ENCODE results near the gene DGKQ.
A peak's percentile ranks its signal among the peaks of the same experiment; 100 is the strongest.
"Not testable (repeated sequence)": the region's sequence is repeated elsewhere in the genome, so short reads cannot be mapped to it uniquely, and the experiment has no call there.

DGKQ gene

GRCh38 chr4:927566-927965, 45.8 kb downstream of the DGKQ start:
- not testable (repeated sequence) for H2BK120ac ChIP-seq (ENCODE audit: low read depth, low read length); H3K36me3 ChIP-seq (ENCODE audit: control insufficient read depth, insufficient read depth, low read length); H3K23ac ChIP-seq (ENCODE audit: low read length); H3K9ac ChIP-seq (ENCODE audit: low read length); H3K56ac ChIP-seq (ENCODE audit: low read length); H3K27me3 ChIP-seq (ENCODE audit: insufficient read depth, low read length, poor library complexity); H3K18ac ChIP-seq (ENCODE audit: low read length); H3K4me2 ChIP-seq (ENCODE audit: low read length); H2BK15ac ChIP-seq (replicated peaks; ENCODE audit: low read depth); H3K4me1 ChIP-seq (ENCODE audit: control insufficient read depth, low read depth, low read length); H4K5ac ChIP-seq (ENCODE audit: low read length); H3K27ac ChIP-seq (ENCODE audit: low read depth, low read length); H2AK5ac ChIP-seq (ENCODE audit: low read length); H2BK5ac ChIP-seq (ENCODE audit: low read length); H3K4me3 ChIP-seq (ENCODE audit: low read length); H4K8ac ChIP-seq (ENCODE audit: low read depth, low read length); H3K4ac ChIP-seq (ENCODE audit: low read depth, low read length); DNase-seq
- Histone ChIP-seq H3K79me2 (ENCODE audit: control insufficient read depth, insufficient read depth, low read length) (peaks cover 51% of the 10 kb centered on the region), H3K79me1 (ENCODE audit: low read length) (peaks cover 28% of the 10 kb centered on the region)
- WGBS (ENCODE audit: extremely low coverage, insufficient coverage, low lambda C conversion rate), result no CpG with 5 or more reads among the region's 21 CpGs

GRCh38 chr4:926538-926937, 46.8 kb downstream of the DGKQ start:
- H2BK5ac ChIP-seq (ENCODE audit: low read length), result no peak overlapping the region
- H3K56ac ChIP-seq (ENCODE audit: low read length), result no peak overlapping the region
- no peak overlapping the region for H3K4ac ChIP-seq (ENCODE audit: low read depth, low read length)
- H3K27ac ChIP-seq (ENCODE audit: low read depth, low read length), result no peak overlapping the region
- H4K8ac ChIP-seq (ENCODE audit: low read depth, low read length), result no peak overlapping the region
- no peak overlapping the region for H3K4me3 ChIP-seq (ENCODE audit: low read length)
- no CpG with 5 or more reads among the region's 17 CpGs for WGBS (ENCODE audit: extremely low coverage, insufficient coverage, low lambda C conversion rate)
- peaks cover 4% of the 10 kb centered on the region for H3K4me1 ChIP-seq (ENCODE audit: control insufficient read depth, low read depth, low read length)
- no peaks in the 10 kb centered on the region for H3K27me3 ChIP-seq (ENCODE audit: insufficient read depth, low read length, poor library complexity)
- no peak overlapping the region for H3K4me2 ChIP-seq (ENCODE audit: low read length)
- no peak overlapping the region for H2BK120ac ChIP-seq (ENCODE audit: low read depth, low read length)
- peaks cover 26% of the 10 kb centered on the region for H3K79me1 ChIP-seq (ENCODE audit: low read length)
- H3K9ac ChIP-seq (ENCODE audit: low read length), result no peak overlapping the region
- no peak overlapping the region for H2AK5ac ChIP-seq (ENCODE audit: low read length)
- no peaks in the 10 kb centered on the region for H3K36me3 ChIP-seq (ENCODE audit: control insufficient read depth, insufficient read depth, low read length)
- H4K5ac ChIP-seq (ENCODE audit: low read length), result no peak overlapping the region
- DNase-seq, result peak; percentile 73
- peaks cover 51% of the 10 kb centered on the region for H3K79me2 ChIP-seq (ENCODE audit: control insufficient read depth, insufficient read depth, low read length)
- H3K18ac ChIP-seq (ENCODE audit: low read length), result no peak overlapping the region
- no peak overlapping the region for H2BK15ac ChIP-seq (replicated peaks; ENCODE audit: low read depth)
- no peak overlapping the region for H3K23ac ChIP-seq (ENCODE audit: low read length)

- Histone ChIP-seq H3K4me3 (ENCODE audit: low read length) (no peak overlapping the region), H2AK5ac (ENCODE audit: low read length) (no peak overlapping the region), H3K4me1 (ENCODE audit: control insufficient read depth, low read depth, low read length) (peaks cover 2% of the 10 kb centered on the region), H3K79me2 (ENCODE audit: control insufficient read depth, insufficient read depth, low read length) (peaks cover 46% of the 10 kb centered on the region), H2BK15ac (replicated peaks; ENCODE audit: low read depth) (no peak overlapping the region), H4K5ac (ENCODE audit: low read length) (no peak overlapping the region), H3K4me2 (ENCODE audit: low read length) (no peak overlapping the region), H3K23ac (ENCODE audit: low read length) (no peak overlapping the region), H3K56ac (ENCODE audit: low read length) (no peak overlapping the region), H3K9ac (ENCODE audit: low read length) (no peak overlapping the region), H3K27ac (ENCODE audit: low read depth, low read length) (no peak overlapping the region), H2BK120ac (ENCODE audit: low read depth, low read length) (no peak overlapping the region), H4K8ac (ENCODE audit: low read depth, low read length) (no peak overlapping the region), H2BK5ac (ENCODE audit: low read length) (no peak overlapping the region), H3K79me1 (ENCODE audit: low read length) (peaks cover 23% of the 10 kb centered on the region), H3K18ac (ENCODE audit: low read length) (no peak overlapping the region), H3K36me3 (ENCODE audit: control insufficient read depth, insufficient read depth, low read length) (no peaks in the 10 kb centered on the region), H3K27me3 (ENCODE audit: insufficient read depth, low read length, poor library complexity) (no peaks in the 10 kb centered on the region), H3K4ac (ENCODE audit: low read depth, low read length) (no peak overlapping the region)
- no CpG with 5 or more reads among the region's 26 CpGs for WGBS (ENCODE audit: extremely low coverage, insufficient coverage, low lambda C conversion rate)
- DNase-seq, result no peak
Measured at GRCh38 chr4:925771-926500, 47.4 kb downstream of the DGKQ start.

- Histone ChIP-seq H2AK5ac (ENCODE audit: low read length) (no peak overlapping the region), H3K79me1 (ENCODE audit: low read length) (peaks cover 19% of the 10 kb centered on the region), H3K56ac (ENCODE audit: low read length) (no peak overlapping the region), H3K79me2 (ENCODE audit: control insufficient read depth, insufficient read depth, low read length) (peaks cover 41% of the 10 kb centered on the region), H3K9ac (ENCODE audit: low read length) (no peak overlapping the region), H2BK120ac (ENCODE audit: low read depth, low read length) (no peak overlapping the region), H3K4me3 (ENCODE audit: low read length) (no peak overlapping the region), H3K4me2 (ENCODE audit: low read length) (no peak overlapping the region), H3K36me3 (ENCODE audit: control insufficient read depth, insufficient read depth, low read length) (no peaks in the 10 kb centered on the region), H3K27me3 (ENCODE audit: insufficient read depth, low read length, poor library complexity) (no peaks in the 10 kb centered on the region), H3K23ac (ENCODE audit: low read length) (no peak overlapping the region), H4K5ac (ENCODE audit: low read length) (no peak overlapping the region), H2BK5ac (ENCODE audit: low read length) (no peak overlapping the region), H2BK15ac (replicated peaks; ENCODE audit: low read depth) (no peak overlapping the region), H3K18ac (ENCODE audit: low read length) (no peak overlapping the region), H3K4ac (ENCODE audit: low read depth, low read length) (no peak overlapping the region), H3K4me1 (ENCODE audit: control insufficient read depth, low read depth, low read length) (no peaks in the 10 kb centered on the region), H3K27ac (ENCODE audit: low read depth, low read length) (no peak overlapping the region), H4K8ac (ENCODE audit: low read depth, low read length) (no peak overlapping the region)
- 100% methylated on average over 1 of the region's 9 CpGs for WGBS (ENCODE audit: extremely low coverage, insufficient coverage, low lambda C conversion rate)
- no peak for DNase-seq
Measured at GRCh38 chr4:925171-925570, 48.2 kb downstream of the DGKQ start.

GRCh38 chr4:924107-925096, 49.0 kb downstream of the DGKQ start:
- no peak overlapping the region for H3K27ac ChIP-seq (ENCODE audit: low read depth, low read length)
- no peak overlapping the region for H3K23ac ChIP-seq (ENCODE audit: low read length)
- H3K56ac ChIP-seq (ENCODE audit: low read length), result no peak overlapping the region
- no peak overlapping the region for H4K5ac ChIP-seq (ENCODE audit: low read length)
- no peak overlapping the region for H2BK15ac ChIP-seq (replicated peaks; ENCODE audit: low read depth)
- H3K79me2 ChIP-seq (ENCODE audit: control insufficient read depth, insufficient read depth, low read length), result peaks cover 43% of the 10 kb centered on the region
- H3K18ac ChIP-seq (ENCODE audit: low read length), result no peak overlapping the region
- peak; percentile 60 for DNase-seq
- no peaks in the 10 kb centered on the region for H3K36me3 ChIP-seq (ENCODE audit: control insufficient read depth, insufficient read depth, low read length)
- H4K8ac ChIP-seq (ENCODE audit: low read depth, low read length), result no peak overlapping the region
- no peak overlapping the region for H3K4me3 ChIP-seq (ENCODE audit: low read length)
- no peak overlapping the region for H2BK5ac ChIP-seq (ENCODE audit: low read length)
- H3K27me3 ChIP-seq (ENCODE audit: insufficient read depth, low read length, poor library complexity), result no peaks in the 10 kb centered on the region
- no peak overlapping the region for H2BK120ac ChIP-seq (ENCODE audit: low read depth, low read length)
- H3K4ac ChIP-seq (ENCODE audit: low read depth, low read length), result no peak overlapping the region
- no peak overlapping the region for H2AK5ac ChIP-seq (ENCODE audit: low read length)
- peaks cover 23% of the 10 kb centered on the region for H3K79me1 ChIP-seq (ENCODE audit: low read length)
- H3K9ac ChIP-seq (ENCODE audit: low read length), result no peak overlapping the region
- H3K4me2 ChIP-seq (ENCODE audit: low read length), result no peak overlapping the region
- WGBS (ENCODE audit: extremely low coverage, insufficient coverage, low lambda C conversion rate), result no CpG with 5 or more reads among the region's 18 CpGs
- H3K4me1 ChIP-seq (ENCODE audit: control insufficient read depth, low read depth, low read length), result no peaks in the 10 kb centered on the region

Measured in mesendoderm (in vitro differentiated cells).